ENCODE measurements around the gene MEAK7. TPM values are rescaled to one million over a fixed set of nuclear protein-coding genes. Genes with fewer than 3 reads are reported as not detected.

Gene MEAK7
- total and polyA plus RNA-seq, 2 of the 4 experiments (the other 2 are of a cell fraction): 27.4 to 39.0 TPM

- Histone ChIP-seq H3K79me1 (ENCODE audit: low read depth in 1 of 2, low read length in 2 of 2) (peaks cover 5 to 27% of the 10 kb centered on the region in 2 experiments; a peak in 3 of 4 replicates), H4K8ac (ENCODE audit: low read depth in 2 of 2, low read length in 2 of 2) (no peak overlapping the region), H2BK5ac (ENCODE audit: low read depth, low read length, poor library complexity, severe bottlenecking) (no peak overlapping the region), H3K14ac (replicated peaks; ENCODE audit: low read depth, low read length) (no peak overlapping the region), H2BK15ac (ENCODE audit: low read depth, low read length) (no peak overlapping the region), H3K27ac (ENCODE audit: insufficient read depth, low read length) (no peak overlapping the region), H3K56ac (ENCODE audit: extremely low read depth, insufficient read depth, low read length) (no peak overlapping the region), H3K9me3 (ENCODE audit: control insufficient read depth, insufficient read depth, low read length) (no peaks in the 10 kb centered on the region; the same call in 1 of the 2 replicates), H3K9ac (ENCODE audit: low read depth, low read length) (no peak overlapping the region), H2BK120ac (ENCODE audit: low read depth, low read length) (no peak overlapping the region), H4K20me1 (ENCODE audit: insufficient read depth, low read length) (no peaks in the 10 kb centered on the region), H3K23ac (ENCODE audit: low read depth, low read length) (no peak overlapping the region), H3K9me1 (ENCODE audit: insufficient read depth, low read length) (0 out of 2 replicates have a peak, but pooled peaks cover 6% of the 10 kb centered on the region), H3K4me2 (ENCODE audit: low read depth, low read length) (no peak overlapping the region), H4K5ac (ENCODE audit: low read depth, low read length) (no peak overlapping the region), H3K27me3 (ENCODE audit: control insufficient read depth, insufficient read depth, low read length) (no peaks in the 10 kb centered on the region), H4K91ac (ENCODE audit: insufficient read depth, low read depth, low read length) (no peak overlapping the region), H3K4ac (ENCODE audit: low read depth, low read length) (no peak overlapping the region), H2AFZ (replicated peaks; ENCODE audit: low read length, poor library complexity) (no peak overlapping the region), H3K18ac (ENCODE audit: low read depth, low read length) (no peak overlapping the region), H3K4me3 (ENCODE audit: insufficient read depth, low read depth, low read length) (no peak overlapping the region), H2AK9ac (replicated peaks; ENCODE audit: low read depth, low read length, poor library complexity) (no peak overlapping the region), H3K36me3 (ENCODE audit: control insufficient read depth, insufficient read depth, low read length) (peaks cover 32% of the 10 kb centered on the region), H2AK5ac (ENCODE audit: low read depth, low read length) (no peak overlapping the region), H3K4me1 (ENCODE audit: control insufficient read depth, insufficient read depth, low read length) (no peaks in the 10 kb centered on the region), H2BK20ac (ENCODE audit: low read depth, low read length) (no peak overlapping the region)
- in situ Hi-C loops (cut with MboI; ENCODE audit: low sequenced_read_pairs) (no loop called here), dilution Hi-C loops (cut with HindIII; ENCODE audit: low sequenced_read_pairs, unreplicated experiment) (no loop called here), intact Hi-C loops (cut with micrococcal nuclease) (no loop called here)
- no TSS peak for BruUV-seq (replicated peaks)
- ChIA-PET POLR2A (ENCODE audit: unreplicated experiment) (no interaction called here), CTCF (no interaction called here)
- WGBS, 2 experiments (ENCODE audit: extremely low coverage in 2 of 2, insufficient read length in 1 of 2): 83% methylated on average over 4 of the region's 14 CpGs; no CpG with 5 or more reads in 1 of the 2 experiments
- ATAC-seq (ENCODE audit: low read depth) (no peak), DNase-seq (no peak)
- TF ChIP-seq, protein P1, sequence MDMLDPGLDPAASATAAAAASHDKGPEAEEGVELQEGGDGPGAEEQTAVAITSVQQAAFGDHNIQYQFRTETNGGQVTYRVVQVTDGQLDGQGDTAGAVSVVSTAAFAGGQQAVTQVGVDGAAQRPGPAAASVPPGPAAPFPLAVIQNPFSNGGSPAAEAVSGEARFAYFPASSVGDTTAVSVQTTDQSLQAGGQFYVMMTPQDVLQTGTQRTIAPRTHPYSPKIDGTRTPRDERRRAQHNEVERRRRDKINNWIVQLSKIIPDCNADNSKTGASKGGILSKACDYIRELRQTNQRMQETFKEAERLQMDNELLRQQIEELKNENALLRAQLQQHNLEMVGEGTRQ (IDR thresholded peaks at IDR 0.05; ENCODE audit: low read depth, low read length): no peak
- no peak for TF ChIP-seq RCOR1 (IDR thresholded peaks at IDR 0.05; ENCODE audit: insufficient replicate concordance, low read length)
- no peak for TF ChIP-seq NFE2L2 (IDR thresholded peaks at IDR 0.05; ENCODE audit: low read depth, low read length)
- no peak for TF ChIP-seq ELK1 (IDR thresholded peaks at IDR 0.05; ENCODE audit: borderline replicate concordance, low read depth, low read length)
- TF ChIP-seq RFX5 (IDR thresholded peaks at IDR 0.05; ENCODE audit: low read depth, low read length): no peak
- TF ChIP-seq, protein P2, sequence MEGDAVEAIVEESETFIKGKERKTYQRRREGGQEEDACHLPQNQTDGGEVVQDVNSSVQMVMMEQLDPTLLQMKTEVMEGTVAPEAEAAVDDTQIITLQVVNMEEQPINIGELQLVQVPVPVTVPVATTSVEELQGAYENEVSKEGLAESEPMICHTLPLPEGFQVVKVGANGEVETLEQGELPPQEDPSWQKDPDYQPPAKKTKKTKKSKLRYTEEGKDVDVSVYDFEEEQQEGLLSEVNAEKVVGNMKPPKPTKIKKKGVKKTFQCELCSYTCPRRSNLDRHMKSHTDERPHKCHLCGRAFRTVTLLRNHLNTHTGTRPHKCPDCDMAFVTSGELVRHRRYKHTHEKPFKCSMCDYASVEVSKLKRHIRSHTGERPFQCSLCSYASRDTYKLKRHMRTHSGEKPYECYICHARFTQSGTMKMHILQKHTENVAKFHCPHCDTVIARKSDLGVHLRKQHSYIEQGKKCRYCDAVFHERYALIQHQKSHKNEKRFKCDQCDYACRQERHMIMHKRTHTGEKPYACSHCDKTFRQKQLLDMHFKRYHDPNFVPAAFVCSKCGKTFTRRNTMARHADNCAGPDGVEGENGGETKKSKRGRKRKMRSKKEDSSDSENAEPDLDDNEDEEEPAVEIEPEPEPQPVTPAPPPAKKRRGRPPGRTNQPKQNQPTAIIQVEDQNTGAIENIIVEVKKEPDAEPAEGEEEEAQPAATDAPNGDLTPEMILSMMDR (conservative IDR thresholded peaks at IDR 0.05; ENCODE audit: low read depth, low read length): no peak
- no peak for TF ChIP-seq POLR2A (IDR thresholded peaks at IDR 0.05; ENCODE audit: low read depth, low read length)
- TF ChIP-seq CEBPB (IDR thresholded peaks at IDR 0.05; ENCODE audit: low read depth, low read length): no peak
- no peak for TF ChIP-seq MXI1 (IDR thresholded peaks at IDR 0.05; ENCODE audit: borderline replicate concordance, low read depth, low read length)
- no peak for TF ChIP-seq MAZ (IDR thresholded peaks at IDR 0.05; ENCODE audit: borderline replicate concordance, low read depth, low read length)
- TF ChIP-seq RAD21 (IDR thresholded peaks at IDR 0.05; ENCODE audit: low read length): no peak
- TF ChIP-seq FOS (IDR thresholded peaks at IDR 0.05; ENCODE audit: low read depth, low read length): no peak
- TF ChIP-seq SMC3 (IDR thresholded peaks at IDR 0.05; ENCODE audit: low read depth, low read length): no peak
- TF ChIP-seq MAFK (IDR thresholded peaks at IDR 0.05; ENCODE audit: low read depth, low read length): no peak
- no peak for TF ChIP-seq BHLHE40 (IDR thresholded peaks at IDR 0.05; ENCODE audit: low read depth, low read length)
- no peak for TF ChIP-seq CHD1 (IDR thresholded peaks at IDR 0.05; ENCODE audit: low read depth, low read length)
Measured at GRCh38 chr16:84459941-84460405, 44.5 kb downstream of the MEAK7 start.
